Bronchial epithelial cell (primary cell): ENCODE results near the gene PRDM15. TPM values are rescaled to one million over a fixed set of nuclear protein-coding genes. Genes with fewer than 3 reads are reported as not detected.

ENCODE experiments used
- DNase-seq: peaks from one replicate; pipeline ENCODE4 v3.0.0-alpha.2; 2010; ENCODE audit warnings: low read depth
- FAIRE-seq: peaks from 2 replicates; lab custom pipeline; 2011; peaks lifted over from hg19 to GRCh38; lab: Jason Lieb, UNC
- H3K27me3 ChIP-seq: 2 replicates; pipeline ENCODE4 v1.5.1; 2011; ENCODE audit warnings: low read length; ENCODE audit not compliant: control insufficient read depth, insufficient read depth
- H3K36me3 ChIP-seq: 2 replicates; pipeline ENCODE4 v1.5.1; 2011; ENCODE audit warnings: low read length; ENCODE audit not compliant: control insufficient read depth, insufficient read depth
- H3K4me3 ChIP-seq: 2 replicates; pipeline ENCODE4 v1.5.1; 2011; ENCODE audit warnings: mild to moderate bottlenecking, low read depth, low read length, control low read depth
- total RNA-seq: library from RNA; depleted of rRNA; stranded (reverse); fragments of >200 nt; gene quantifications from 2 replicates; pipeline ENCODE4 v1.2.1, GENCODE V29; 2014
- TF ChIP-seq, protein P1 (sequence below): IDR thresholded peaks from 2 replicates; pipeline ENCODE4 v1.5.1; 2011; ENCODE audit warnings: mild to moderate bottlenecking, moderate library complexity, low read length, control low read depth, inconsistent platforms; ENCODE audit not compliant: insufficient read depth, severe bottlenecking

PRDM15 gene
- total RNA-seq, 1 donor from 2014 or later = 6.1 TPM

- Histone ChIP-seq H3K36me3 (peaks cover 16% of the 10 kb centered on the region), H3K27me3 (no peaks in the 10 kb centered on the region), H3K4me3 (no peak overlapping the region)
- FAIRE-seq = no peak
- no peak for DNase-seq
- TF ChIP-seq, protein P1, sequence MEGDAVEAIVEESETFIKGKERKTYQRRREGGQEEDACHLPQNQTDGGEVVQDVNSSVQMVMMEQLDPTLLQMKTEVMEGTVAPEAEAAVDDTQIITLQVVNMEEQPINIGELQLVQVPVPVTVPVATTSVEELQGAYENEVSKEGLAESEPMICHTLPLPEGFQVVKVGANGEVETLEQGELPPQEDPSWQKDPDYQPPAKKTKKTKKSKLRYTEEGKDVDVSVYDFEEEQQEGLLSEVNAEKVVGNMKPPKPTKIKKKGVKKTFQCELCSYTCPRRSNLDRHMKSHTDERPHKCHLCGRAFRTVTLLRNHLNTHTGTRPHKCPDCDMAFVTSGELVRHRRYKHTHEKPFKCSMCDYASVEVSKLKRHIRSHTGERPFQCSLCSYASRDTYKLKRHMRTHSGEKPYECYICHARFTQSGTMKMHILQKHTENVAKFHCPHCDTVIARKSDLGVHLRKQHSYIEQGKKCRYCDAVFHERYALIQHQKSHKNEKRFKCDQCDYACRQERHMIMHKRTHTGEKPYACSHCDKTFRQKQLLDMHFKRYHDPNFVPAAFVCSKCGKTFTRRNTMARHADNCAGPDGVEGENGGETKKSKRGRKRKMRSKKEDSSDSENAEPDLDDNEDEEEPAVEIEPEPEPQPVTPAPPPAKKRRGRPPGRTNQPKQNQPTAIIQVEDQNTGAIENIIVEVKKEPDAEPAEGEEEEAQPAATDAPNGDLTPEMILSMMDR = no peak
These were observed 66.5 kb downstream of the PRDM15 start for GRCh38 chr21:41812679-41813078.

DNA sequence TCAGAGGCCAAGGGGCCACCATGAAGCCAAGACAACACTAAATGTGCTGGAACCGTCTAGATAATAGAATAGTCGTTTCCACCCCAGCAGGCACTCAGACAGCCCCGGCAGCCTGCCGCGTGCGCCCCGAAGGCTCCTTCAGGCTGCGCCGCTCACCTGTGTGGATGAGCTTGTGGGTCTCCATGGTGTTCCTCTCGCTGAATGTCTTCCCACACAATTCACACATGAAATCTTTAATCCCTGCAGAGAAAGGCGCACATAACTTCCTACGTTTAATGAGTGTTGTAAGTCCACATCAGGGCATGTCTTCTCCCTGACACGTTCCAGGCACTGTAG, 68.6 kb downstream of the PRDM15 start:
- no peak for DNase-seq
- no peak for FAIRE-seq
- no peak overlapping the region for H3K4me3 ChIP-seq
- H3K27me3 ChIP-seq = no peaks in the 10 kb centered on the region
- H3K36me3 ChIP-seq = peaks cover 15% of the 10 kb centered on the region
- TF ChIP-seq, protein P1 = no peak

DNA sequence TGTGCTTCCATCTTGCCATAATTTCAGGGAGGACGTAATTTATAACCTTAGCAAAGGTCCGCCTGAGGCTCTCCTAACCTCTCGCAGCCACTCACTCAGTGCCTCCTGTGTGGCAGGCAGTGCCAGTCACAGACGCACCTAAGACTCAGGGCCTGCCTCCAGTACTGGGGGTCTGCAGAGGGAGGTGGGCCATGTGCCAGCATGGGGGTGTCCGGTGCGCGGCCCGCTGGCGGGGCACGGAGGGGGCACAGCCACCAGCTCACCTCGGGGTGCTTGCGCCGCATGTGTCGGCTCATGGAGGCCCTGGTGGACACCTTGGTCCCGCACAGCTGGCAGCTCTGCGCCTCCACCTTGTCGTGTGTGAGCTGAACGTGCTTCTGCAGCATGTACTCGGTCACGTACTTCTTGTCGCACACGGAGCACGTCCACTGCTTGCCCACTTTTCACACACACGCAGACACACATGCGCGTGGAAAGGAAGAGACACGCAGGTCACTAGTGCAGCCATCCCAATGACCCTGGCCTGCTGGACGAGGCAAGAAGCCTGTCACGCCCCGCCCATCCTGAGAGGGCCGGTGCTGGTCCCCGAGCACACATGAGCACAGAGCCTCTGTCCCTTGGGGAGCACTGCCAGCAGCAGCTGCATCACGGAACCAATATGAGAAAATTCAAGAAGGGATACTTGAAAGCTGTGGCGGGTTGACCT, 69.1 kb downstream of the PRDM15 start:
- no peak for FAIRE-seq
- DNase-seq = no peak
- TF ChIP-seq, protein P1 = no peak
- H3K36me3 ChIP-seq = peaks cover 12% of the 10 kb centered on the region
- H3K4me3 ChIP-seq = no peak overlapping the region
- H3K27me3 ChIP-seq = no peaks in the 10 kb centered on the region

DNA sequence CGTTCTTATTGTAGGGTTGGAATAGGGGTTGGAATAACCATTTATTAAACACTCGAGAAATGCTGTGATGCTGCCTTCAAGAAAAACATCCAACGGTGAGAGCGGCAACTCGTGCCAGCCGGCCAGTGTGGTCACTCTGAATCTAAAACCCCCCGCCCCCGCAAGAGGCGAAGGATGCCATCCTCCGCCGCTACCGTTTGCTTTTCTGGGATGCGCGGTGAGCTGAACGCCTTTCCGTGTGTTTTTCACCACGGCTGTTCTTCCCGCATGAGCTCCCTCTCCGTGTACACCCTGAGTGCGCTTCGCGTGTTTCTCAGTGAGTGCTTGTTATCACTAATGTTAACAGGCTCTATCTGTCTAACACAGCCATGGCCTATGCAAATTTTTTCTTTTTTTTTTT, 70.3 kb downstream of the PRDM15 start:
- Histone ChIP-seq H3K36me3 (peaks cover 13% of the 10 kb centered on the region), H3K4me3 (no peak overlapping the region), H3K27me3 (no peaks in the 10 kb centered on the region)
- TF ChIP-seq, protein P1 = no peak
- FAIRE-seq (no peak), DNase-seq (no peak)

- Histone ChIP-seq H3K27me3 (no peaks in the 10 kb centered on the region), H3K36me3 (peaks cover 14% of the 10 kb centered on the region), H3K4me3 (no peak overlapping the region)
- DNase-seq = no peak
- FAIRE-seq = no peak
- TF ChIP-seq, protein P1 = no peak
These were observed 71.0 kb downstream of the PRDM15 start for GRCh38 chr21:41808094-41808493.

- FAIRE-seq = no peak
- DNase-seq = no peak
- TF ChIP-seq, protein P1 = no peak
- Histone ChIP-seq H3K36me3 (peaks cover 16% of the 10 kb centered on the region), H3K27me3 (no peaks in the 10 kb centered on the region), H3K4me3 (no peak overlapping the region)
These were observed 72.4 kb downstream of the PRDM15 start for GRCh38 chr21:41806773-41807172.
